ENCODE results near the gene ZNF605. TPM values are rescaled to one million over a fixed set of nuclear protein-coding genes. Genes with fewer than 3 reads are reported as not detected.
A peak's percentile ranks its signal among the peaks of the same experiment; 100 is the strongest.
"Not testable (repeated sequence)": the region's sequence is repeated elsewhere in the genome, so short reads cannot be mapped to it uniquely, and the experiment has no call there.

The ZNF605 gene
- total and polyA plus RNA-seq, 2 donors (not counting 3 experiments of a cell fraction or from before 2014, with no cell fraction given): 2.4 to 11.3 TPM

DNA sequence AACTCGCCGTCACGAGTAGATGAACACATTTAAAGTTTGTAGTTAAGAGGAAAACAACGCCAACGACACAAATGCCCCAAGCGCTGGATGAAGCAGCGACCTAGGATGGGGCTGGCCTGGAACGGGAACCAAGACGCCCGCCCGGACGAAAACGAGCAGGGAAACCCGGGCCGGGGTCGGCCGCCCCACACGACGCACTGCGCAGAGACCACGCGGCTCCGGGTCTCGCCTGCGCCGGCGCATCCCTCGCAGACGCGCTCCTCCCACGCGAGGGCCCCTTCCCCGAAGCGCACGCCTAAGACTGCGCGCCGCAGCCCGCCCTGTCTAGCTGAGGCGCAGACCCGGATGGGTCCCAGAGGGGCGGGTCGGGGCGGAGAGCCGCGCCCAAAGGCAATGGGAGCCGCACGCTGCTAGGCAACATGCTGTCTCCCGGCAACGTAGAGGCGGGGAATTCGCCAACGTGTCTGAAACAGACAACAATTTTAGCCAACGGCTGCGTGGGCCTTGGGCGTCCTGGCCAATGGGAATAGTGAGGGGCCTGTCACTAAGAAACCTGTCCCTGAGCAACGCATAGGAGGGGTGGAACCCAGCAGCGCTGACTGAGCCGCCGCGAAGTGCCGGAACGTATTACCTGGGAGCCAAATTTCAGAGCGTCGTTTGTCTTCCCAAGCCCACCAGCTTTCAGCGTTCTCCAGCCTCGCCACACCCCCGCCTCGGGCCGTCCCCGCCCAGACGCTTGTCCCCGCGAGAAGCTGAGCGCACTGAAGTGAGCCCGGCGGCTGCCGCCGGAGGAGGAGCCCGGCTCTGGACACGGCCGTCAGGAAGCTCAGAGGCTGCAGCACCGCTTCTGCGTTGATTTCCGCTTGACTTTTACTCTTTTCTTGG lies 47.7 kb downstream of the ZNF605 start:
- FAIRE-seq (peak; percentile 93), DNase-seq (ENCODE audit: low read depth, low spot score) (peak; percentile 97)
- ChIA-PET POLR2A (no interaction called here), CTCF (interaction anchor here (1.2 kb wide), 1 partner anchor 48 kb away, joined by 3 read pairs; the partner anchor contains the start of gene ZNF605)
- H3K79me2 ChIP-seq (ENCODE audit: control insufficient read depth, insufficient read depth, low read length): no peaks in the 10 kb centered on the region
- H2AFZ ChIP-seq (ENCODE audit: low read depth, low read length): peak overlapping the region; percentile 83
- H3K4me2 ChIP-seq (ENCODE audit: insufficient read depth, low read length): peak overlapping the region; percentile 58
- no TSS peak for BruUV-seq (replicated peaks)
- no peaks in the 10 kb centered on the region for H4K20me1 ChIP-seq (replicated peaks; ENCODE audit: control insufficient read depth, extremely low read depth, insufficient read depth, low read length)
- H3K27ac ChIP-seq (ENCODE audit: insufficient read depth, low read depth, low read length): no peak overlapping the region
- H3K9me1 ChIP-seq (replicated peaks; ENCODE audit: control insufficient read depth, extremely low read depth, insufficient read depth, low read length): no peaks in the 10 kb centered on the region
- TF ChIP-seq POLR2AphosphoS5 (IDR thresholded peaks at IDR 0.05; ENCODE audit: insufficient read depth, low read depth, low read length): peak; percentile 29
- no peak for TF ChIP-seq JUN (IDR thresholded peaks at IDR 0.05; ENCODE audit: borderline replicate concordance, insufficient read depth, insufficient read length, low read depth)
- dilution Hi-C loops (cut with MboI; ENCODE audit: extremely low pct_ligation_motif_present, low sequenced_read_pairs) (no loop called here), intact Hi-C loops (cut with micrococcal nuclease) (loop anchor here (1.0 kb wide), 2 partner anchors 21 to 129 kb away; partner anchors contain the start of genes CHFR and ZNF84)
- no peaks in the 10 kb centered on the region for H3K36me3 ChIP-seq (ENCODE audit: control insufficient read depth in 2 of 2, extremely low read depth in 1 of 2, insufficient read depth in 2 of 2, low read length in 2 of 2)
- no peaks in the 10 kb centered on the region for H3K9me3 ChIP-seq (replicated peaks; ENCODE audit: control insufficient read depth, insufficient read depth, low read length)
- H3K4me3 ChIP-seq (replicated peaks in 1 of 3; ENCODE audit: insufficient read depth in 1 of 3, low read depth in 1 of 3, low read length in 3 of 3): peak overlapping the region; percentile 7 to 51 (median 47)
- H3K9ac ChIP-seq (replicated peaks; ENCODE audit: extremely low read depth, insufficient read depth, low read length): peak overlapping the region; percentile 40
- H3K27me3 ChIP-seq (ENCODE audit: control insufficient read depth in 2 of 2, insufficient read depth in 2 of 2, low read length in 2 of 2): peaks cover 3 to 17% of the 10 kb centered on the region in 2 experiments
- H3K4me1 ChIP-seq (ENCODE audit: control insufficient read depth, extremely low read depth, insufficient read depth, low read length): peaks cover 2% of the 10 kb centered on the region

DNA sequence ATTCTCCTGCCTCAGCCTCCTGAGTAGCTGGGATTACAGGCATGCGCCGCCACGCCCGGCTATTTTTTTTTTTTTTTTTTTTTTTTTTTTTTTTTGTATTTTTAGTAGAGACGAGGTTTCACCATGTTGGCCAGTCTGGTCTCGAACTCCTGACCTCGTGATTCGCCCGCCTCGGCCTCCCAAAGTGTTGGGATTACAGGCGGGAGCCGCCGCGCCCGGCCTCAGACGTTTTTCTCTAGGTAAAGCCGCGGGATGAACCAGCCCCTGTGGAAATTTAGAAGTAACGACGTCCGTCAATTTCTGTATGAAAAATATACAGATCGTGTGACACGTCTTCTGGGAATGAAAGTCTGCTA lies 48.3 kb downstream of the ZNF605 start:
- H3K4me1 ChIP-seq (ENCODE audit: control insufficient read depth, extremely low read depth, insufficient read depth, low read length); dilution Hi-C loops (cut with MboI; ENCODE audit: extremely low pct_ligation_motif_present, low sequenced_read_pairs); H3K27ac ChIP-seq (ENCODE audit: insufficient read depth, low read depth, low read length); DNase-seq (ENCODE audit: low read depth, low spot score); H3K36me3 ChIP-seq (ENCODE audit: control insufficient read depth in 2 of 2, extremely low read depth in 1 of 2, insufficient read depth in 2 of 2, low read length in 2 of 2); FAIRE-seq; H3K9me1 ChIP-seq (replicated peaks; ENCODE audit: control insufficient read depth, extremely low read depth, insufficient read depth, low read length); H3K9ac ChIP-seq (replicated peaks; ENCODE audit: extremely low read depth, insufficient read depth, low read length); H4K20me1 ChIP-seq (replicated peaks; ENCODE audit: control insufficient read depth, extremely low read depth, insufficient read depth, low read length); BruUV-seq (replicated peaks); H3K9me3 ChIP-seq (replicated peaks; ENCODE audit: control insufficient read depth, insufficient read depth, low read length); CTCF ChIA-PET; POLR2A ChIA-PET; H3K79me2 ChIP-seq (ENCODE audit: control insufficient read depth, insufficient read depth, low read length): not testable (repeated sequence)
- Histone ChIP-seq H3K4me3 (replicated peaks in 1 of 3; ENCODE audit: insufficient read depth in 1 of 3, low read depth in 1 of 3, low read length in 3 of 3) (peak overlapping the region in 2 of 3 experiments; percentile 16 to 47), H2AFZ (ENCODE audit: low read depth, low read length) (peak overlapping the region; percentile 26), H3K4me2 (ENCODE audit: insufficient read depth, low read length) (peak overlapping the region; percentile 29), H3K27me3 (ENCODE audit: control insufficient read depth in 2 of 2, insufficient read depth in 2 of 2, low read length in 2 of 2) (peaks cover 3 to 17% of the 10 kb centered on the region in 2 experiments)
- intact Hi-C loops (cut with micrococcal nuclease): loop anchor here (1.0 kb wide), 2 partner anchors 20 to 130 kb away; partner anchors contain the start of genes CHFR and ZNF84
